ENCODE data around the gene WRNIP1. TPM values are rescaled to one million over a fixed set of nuclear protein-coding genes. Genes with fewer than 3 reads are reported as not detected.

The WRNIP1 gene
- total RNA-seq (33.1 and 40.8 TPM in 2 replicates), polyA plus RNA-seq (29.7 and 32.4 TPM in 2 replicates), polyA minus RNA-seq (ENCODE audit: low replicate concordance) (36.8 and 50.3 TPM in 2 replicates)
- 25.8 and 29.3 TPM in 2 replicates for polyA plus RNA-seq (2012)

DNA sequence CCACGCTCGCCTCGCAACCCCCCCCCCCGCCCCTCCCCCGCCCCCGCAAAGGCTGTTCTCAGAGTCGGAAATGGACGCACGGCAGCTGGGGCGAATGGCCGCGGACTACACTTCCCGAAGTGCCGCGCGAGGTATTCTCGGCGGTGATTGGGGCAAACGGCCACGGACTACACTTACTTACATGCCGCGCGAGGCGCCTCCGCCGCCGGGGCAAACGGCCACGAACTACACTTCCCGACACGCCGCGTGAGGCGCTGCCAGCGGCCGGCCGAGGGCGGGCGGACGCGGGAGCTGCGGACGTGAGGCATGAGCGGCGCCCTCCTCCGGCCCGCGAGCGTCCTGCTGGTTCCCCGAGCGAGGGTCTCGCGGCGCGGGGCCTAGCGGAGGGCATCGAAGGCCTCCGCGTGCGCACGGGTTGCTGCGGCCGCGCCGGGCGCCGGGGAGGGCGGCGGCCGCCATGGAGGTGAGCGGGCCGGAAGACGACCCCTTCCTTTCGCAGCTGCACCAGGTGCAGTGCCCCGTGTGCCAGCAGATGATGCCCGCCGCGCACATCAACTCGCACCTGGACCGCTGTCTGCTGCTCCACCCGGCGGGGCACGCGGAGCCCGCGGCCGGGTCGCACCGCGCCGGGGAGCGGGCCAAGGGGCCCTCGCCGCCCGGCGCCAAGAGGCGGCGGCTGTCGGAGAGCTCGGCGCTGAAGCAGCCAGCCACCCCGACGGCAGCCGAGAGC, at the start of gene WRNIP1:
TSS of gene WRNIP1 (plus strand) at position 228 of the 730 bp plus-strand sequence. CDS start at position 458, 230 bp downstream.
- Histone ChIP-seq H3K27ac (ENCODE audit: insufficient read depth, low read length) (peak within 1 kb of the TSS; percentile 97), H3K9ac (ENCODE audit: insufficient read depth, low read length) (peak within 1 kb of the TSS; percentile 91), H3K4me1 (ENCODE audit: control insufficient read depth, extremely low read depth, insufficient read depth, low read length) (peaks cover 15% of the 10 kb centered on the region), H2AFZ (ENCODE audit: low read length) (peak within 1 kb of the TSS; percentile 91), H3K36me3 (ENCODE audit: control insufficient read depth, insufficient read depth, low read length) (peaks cover 1% of the 10 kb centered on the region), H3K79me2 (ENCODE audit: control insufficient read depth, insufficient read depth, low read length) (peaks cover 43% of the 10 kb centered on the region), H3K27me3 (ENCODE audit: control insufficient read depth, insufficient read depth, low read length) (no peaks in the 10 kb centered on the region), H3K9me3 (ENCODE audit: control insufficient read depth, insufficient read depth, low read depth, low read length) (no peaks in the 10 kb centered on the region), H3K4me2 (ENCODE audit: extremely low read depth, insufficient read depth, low read length) (peak within 1 kb of the TSS; percentile 99), H3K4me3 (replicated peaks in 1 of 4; ENCODE audit: control extremely low read depth in 1 of 4, insufficient read depth in 1 of 4, low read depth in 3 of 4, low read length in 4 of 4) (peak within 1 kb of the TSS; percentile 73 to 90 (median 81)), H4K20me1 (ENCODE audit: control insufficient read depth, extremely low read depth, insufficient read depth, low read length) (peaks cover 2% of the 10 kb centered on the region)
- peak; percentile 99 for DNase-seq (ENCODE audit: low read depth in 2 of 2)
- no peak for TF ChIP-seq EZH2 (IDR thresholded peaks at IDR 0.05; ENCODE audit: low read length, missing control alignments)
- TF ChIP-seq, protein P1, sequence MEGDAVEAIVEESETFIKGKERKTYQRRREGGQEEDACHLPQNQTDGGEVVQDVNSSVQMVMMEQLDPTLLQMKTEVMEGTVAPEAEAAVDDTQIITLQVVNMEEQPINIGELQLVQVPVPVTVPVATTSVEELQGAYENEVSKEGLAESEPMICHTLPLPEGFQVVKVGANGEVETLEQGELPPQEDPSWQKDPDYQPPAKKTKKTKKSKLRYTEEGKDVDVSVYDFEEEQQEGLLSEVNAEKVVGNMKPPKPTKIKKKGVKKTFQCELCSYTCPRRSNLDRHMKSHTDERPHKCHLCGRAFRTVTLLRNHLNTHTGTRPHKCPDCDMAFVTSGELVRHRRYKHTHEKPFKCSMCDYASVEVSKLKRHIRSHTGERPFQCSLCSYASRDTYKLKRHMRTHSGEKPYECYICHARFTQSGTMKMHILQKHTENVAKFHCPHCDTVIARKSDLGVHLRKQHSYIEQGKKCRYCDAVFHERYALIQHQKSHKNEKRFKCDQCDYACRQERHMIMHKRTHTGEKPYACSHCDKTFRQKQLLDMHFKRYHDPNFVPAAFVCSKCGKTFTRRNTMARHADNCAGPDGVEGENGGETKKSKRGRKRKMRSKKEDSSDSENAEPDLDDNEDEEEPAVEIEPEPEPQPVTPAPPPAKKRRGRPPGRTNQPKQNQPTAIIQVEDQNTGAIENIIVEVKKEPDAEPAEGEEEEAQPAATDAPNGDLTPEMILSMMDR (conservative IDR thresholded peaks at IDR 0.05 in 1 of 2, IDR thresholded peaks at IDR 0.05 in 1 of 2; ENCODE audit: low read depth in 1 of 2, low read length in 2 of 2) = peak; percentile 22 to 52

DNA sequence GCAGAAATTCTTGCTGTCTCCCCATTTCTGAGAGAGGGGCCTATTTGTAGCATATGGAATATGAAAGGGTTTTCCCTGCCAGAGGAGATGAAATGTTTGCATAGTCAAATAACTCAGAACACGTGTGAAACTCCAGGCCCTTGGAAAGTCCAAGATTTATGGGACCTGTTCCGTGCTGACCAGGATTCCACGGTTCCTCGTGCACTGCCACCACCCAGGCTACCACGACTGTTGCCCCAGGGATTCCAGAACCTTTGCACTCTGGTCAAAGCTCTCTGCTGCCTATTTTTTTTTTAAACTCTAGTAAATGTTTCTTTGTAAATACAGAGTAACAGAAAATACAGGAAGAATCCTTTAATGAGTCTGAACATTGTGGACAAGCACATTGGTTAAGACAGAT, 49.5 kb upstream of the WRNIP1 start:
- Histone ChIP-seq H3K9me3 (ENCODE audit: control insufficient read depth, insufficient read depth, low read depth, low read length) (no peaks in the 10 kb centered on the region), H3K4me2 (ENCODE audit: extremely low read depth, insufficient read depth, low read length) (no peak overlapping the region), H2AFZ (ENCODE audit: low read length) (no peak overlapping the region), H3K27me3 (ENCODE audit: control insufficient read depth, insufficient read depth, low read length) (no peaks in the 10 kb centered on the region), H3K4me1 (ENCODE audit: control insufficient read depth, extremely low read depth, insufficient read depth, low read length) (no peaks in the 10 kb centered on the region), H3K9ac (ENCODE audit: insufficient read depth, low read length) (no peak overlapping the region), H3K4me3 (replicated peaks in 1 of 4; ENCODE audit: control extremely low read depth in 1 of 4, insufficient read depth in 1 of 4, low read depth in 3 of 4, low read length in 4 of 4) (no peak overlapping the region), H3K79me2 (ENCODE audit: control insufficient read depth, insufficient read depth, low read length) (no peaks in the 10 kb centered on the region), H4K20me1 (ENCODE audit: control insufficient read depth, extremely low read depth, insufficient read depth, low read length) (no peaks in the 10 kb centered on the region), H3K27ac (ENCODE audit: insufficient read depth, low read length) (no peak overlapping the region), H3K36me3 (ENCODE audit: control insufficient read depth, insufficient read depth, low read length) (no peaks in the 10 kb centered on the region)
- no peak for DNase-seq (ENCODE audit: low read depth in 2 of 2)
- no peak for TF ChIP-seq EZH2 (IDR thresholded peaks at IDR 0.05; ENCODE audit: low read length, missing control alignments)
- TF ChIP-seq, protein P1 (conservative IDR thresholded peaks at IDR 0.05 in 1 of 2, IDR thresholded peaks at IDR 0.05 in 1 of 2; ENCODE audit: low read depth in 1 of 2, low read length in 2 of 2) = no peak

DNA sequence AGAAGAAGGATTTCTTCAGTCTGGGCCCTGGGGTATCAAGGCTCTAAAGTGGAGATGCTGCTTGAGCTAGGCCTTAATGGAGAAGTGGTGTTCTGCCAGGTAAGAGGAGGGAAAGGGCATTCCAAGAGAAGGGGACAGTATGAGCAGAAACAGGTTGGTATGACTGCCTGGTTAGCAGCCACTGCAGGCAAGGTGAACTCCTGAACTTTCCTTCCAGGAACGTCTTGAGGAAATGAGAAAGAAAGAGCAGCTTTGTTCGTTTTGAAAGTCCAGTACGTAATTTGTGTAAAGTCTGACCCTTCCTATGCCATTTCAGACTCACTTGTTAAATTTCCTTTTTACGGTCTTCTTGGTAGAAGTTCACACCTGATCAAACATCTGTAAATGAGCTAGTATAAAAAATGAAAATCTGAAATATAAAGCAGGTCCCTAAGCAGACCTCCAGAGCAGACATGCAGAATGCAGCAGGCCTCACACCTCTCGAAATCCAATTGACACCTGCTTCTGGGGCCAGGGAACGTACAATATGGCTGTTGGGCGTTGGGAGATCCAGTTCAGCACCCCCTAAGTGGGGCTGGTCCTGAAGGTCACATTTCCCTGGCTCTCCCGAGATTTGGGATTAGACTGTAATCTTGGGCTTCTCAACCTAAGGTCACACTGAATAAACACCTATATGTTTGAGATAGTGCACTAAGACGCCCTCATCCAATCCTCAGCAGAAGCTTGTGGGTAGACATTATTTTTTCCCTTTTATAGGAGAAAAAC, 48.1 kb upstream of the WRNIP1 start:
- no peak for DNase-seq (ENCODE audit: low read depth in 2 of 2)
- Histone ChIP-seq H3K27ac (ENCODE audit: insufficient read depth, low read length) (no peak overlapping the region), H3K9ac (ENCODE audit: insufficient read depth, low read length) (no peak overlapping the region), H3K79me2 (ENCODE audit: control insufficient read depth, insufficient read depth, low read length) (no peaks in the 10 kb centered on the region), H3K9me3 (ENCODE audit: control insufficient read depth, insufficient read depth, low read depth, low read length) (no peaks in the 10 kb centered on the region), H3K4me2 (ENCODE audit: extremely low read depth, insufficient read depth, low read length) (no peak overlapping the region), H3K4me3 (replicated peaks in 1 of 4; ENCODE audit: control extremely low read depth in 1 of 4, insufficient read depth in 1 of 4, low read depth in 3 of 4, low read length in 4 of 4) (no peak overlapping the region), H4K20me1 (ENCODE audit: control insufficient read depth, extremely low read depth, insufficient read depth, low read length) (no peaks in the 10 kb centered on the region), H3K4me1 (ENCODE audit: control insufficient read depth, extremely low read depth, insufficient read depth, low read length) (no peaks in the 10 kb centered on the region), H3K36me3 (ENCODE audit: control insufficient read depth, insufficient read depth, low read length) (no peaks in the 10 kb centered on the region), H2AFZ (ENCODE audit: low read length) (no peak overlapping the region), H3K27me3 (ENCODE audit: control insufficient read depth, insufficient read depth, low read length) (no peaks in the 10 kb centered on the region)
- TF ChIP-seq, protein P1 (conservative IDR thresholded peaks at IDR 0.05 in 1 of 2, IDR thresholded peaks at IDR 0.05 in 1 of 2; ENCODE audit: low read depth in 1 of 2, low read length in 2 of 2) = no peak
- TF ChIP-seq EZH2 (IDR thresholded peaks at IDR 0.05; ENCODE audit: low read length, missing control alignments) = no peak

Measured in fibroblast of lung (primary cell).